Esophagus muscularis mucosa (tissue), 4 donors: ENCODE data around the gene CAPN8. TPM values are rescaled to one million over a fixed set of nuclear protein-coding genes. Genes with fewer than 3 reads are reported as not detected.

Source experiments
- DNase-seq: peaks from one replicate; pipeline ENCODE4 v3.0.0-alpha.2; 2017; ENCODE audit errors: extremely low spot score
- H3K27ac ChIP-seq, 4 donors: fragments of 200-600 bp; sonication (generic); replicated peaks in 1 of 4; 1 replicate in 3 of 4; 2 replicates in 1 of 4; pipeline ENCODE4 v1.5.1; 2016 to 2019; ENCODE audit warnings: mild to moderate bottlenecking in 1 of 4
- H3K27me3 ChIP-seq, 4 donors: fragments of 200-600 bp; sonication (generic); one replicate each; pipeline versions ENCODE4 v1.5.1 to v1.6.0; 2016 to 2019
- H3K36me3 ChIP-seq, 4 donors: fragments of 200-600 bp; sonication (generic); one replicate each; pipeline ENCODE4 v1.5.1; 2016 to 2019
- H3K4me1 ChIP-seq, 4 donors: fragments of 200-600 bp; sonication (generic); one replicate each; pipeline ENCODE4 v1.5.1; 2016 to 2019
- H3K4me3 ChIP-seq, 4 donors: fragments of 200-600 bp; sonication (generic); 1 replicate in 2 of 4; 2 replicates in 2 of 4; pipeline ENCODE4 v1.5.1; 2016 to 2019; ENCODE audit warnings: mild to moderate bottlenecking in 4 of 4, moderate library complexity in 1 of 4
- H3K9me3 ChIP-seq, 4 donors: fragments of 200-600 bp; sonication (generic); 1 replicate in 3 of 4; 2 replicates in 1 of 4; pipeline ENCODE4 v1.5.1; 2016 to 2019
- CTCF ChIP-seq, 3 experiments: fragments of 200-600 bp in 2 of 3; fragments of 450-650 bp in 1 of 3; sonication (generic) in 2 of 3; IDR thresholded peaks; one replicate each; pipeline ENCODE4 v1.5.1; 2017 to 2019; ENCODE audit warnings: antibody characterized with exemption in 3 of 3, mild to moderate bottlenecking in 2 of 3, moderate library complexity in 1 of 3
- EP300 ChIP-seq: sonication (generic); formaldehyde crosslinking; IDR thresholded peaks from one replicate; pipeline ENCODE4 v1.6.1; 2017; ENCODE audit warnings: antibody characterized with exemption
- POLR2A ChIP-seq: fragments of 450-650 bp; IDR thresholded peaks from one replicate; pipeline ENCODE4 v1.6.1; 2017; ENCODE audit warnings: antibody characterized with exemption, moderate library complexity, mild to moderate bottlenecking, low read depth
- POLR2AphosphoS5 ChIP-seq, 2 donors: sonication (generic); formaldehyde crosslinking; IDR thresholded peaks; one replicate each; pipeline ENCODE4 v1.6.1; 2017; ENCODE audit warnings: antibody characterized with exemption in 2 of 2
- WGBS: methylation state at CpG from one replicate; pipeline ENCODE4 v1.1.5; 2018; 5-methylcytosine and 5-hydroxymethylcytosine counted together
- intact Hi-C: fragments of 100-400 bp; cut with DNase I; formaldehyde crosslinking; loops from one replicate; pipeline ENCODE4 v1.15.1; 2023
- total RNA-seq, 4 donors: library from RNA; depleted of rRNA; stranded (reverse); fragments of >200 nt; gene quantifications; one replicate each; pipeline versions ENCODE4 v1.1.0 to v1.2.1, GENCODE V29; 2016

CAPN8 gene
- total RNA-seq, 4 donors from 2014 or later = 1.0 TPM; not detected in 3

GRCh38 chr1:223639331-223639749 is 26.2 kb downstream of the CAPN8 start:
- TF ChIP-seq POLR2AphosphoS5 (IDR thresholded peaks at IDR 0.05) = no peak
- TF ChIP-seq CTCF (IDR thresholded peaks at IDR 0.05) = no peak
- no peak for TF ChIP-seq EP300
- no peak for TF ChIP-seq POLR2A
- DNase-seq = no peak
- Histone ChIP-seq H3K9me3 (peaks cover 0 to 2% (median 0%) of the 10 kb centered on the region in 4 donors), H3K27me3 (peaks cover 0 to 24% (median 0%) of the 10 kb centered on the region in 4 donors), H3K4me1 (no peaks in the 10 kb centered on the region), H3K4me3 (no peak overlapping the region), H3K36me3 (no peaks in the 10 kb centered on the region), H3K27ac (no peak overlapping the region)
- intact Hi-C loops = no loop called here
- WGBS = 64% methylated on average over 2 of the region's 2 CpGs

- peaks cover 0 to 4% (median 0%) of the 10 kb centered on the region in 4 donors for H3K9me3 ChIP-seq
- DNase-seq = no peak
- no peak overlapping the region for H3K27ac ChIP-seq
- TF ChIP-seq CTCF (IDR thresholded peaks at IDR 0.05) (no peak), EP300 (no peak), POLR2A (no peak), POLR2AphosphoS5 (IDR thresholded peaks at IDR 0.05) (no peak)
- intact Hi-C loops = no loop called here
- 79% methylated on average over 4 of the region's 4 CpGs for WGBS
- no peaks in the 10 kb centered on the region for H3K36me3 ChIP-seq
- no peaks in the 10 kb centered on the region for H3K4me1 ChIP-seq
- peaks cover 0 to 33% (median 0%) of the 10 kb centered on the region in 4 donors for H3K27me3 ChIP-seq
- H3K4me3 ChIP-seq = no peak overlapping the region
Measured at GRCh38 chr1:223635236-223635635, 30.3 kb downstream of the CAPN8 start.

- Histone ChIP-seq H3K4me3 (no peak overlapping the region), H3K9me3 (peaks cover 0 to 4% (median 0%) of the 10 kb centered on the region in 4 donors), H3K27me3 (peaks cover 0 to 33% (median 0%) of the 10 kb centered on the region in 4 donors), H3K27ac (no peak overlapping the region), H3K36me3 (no peaks in the 10 kb centered on the region), H3K4me1 (no peaks in the 10 kb centered on the region)
- intact Hi-C loops = no loop called here
- TF ChIP-seq CTCF (IDR thresholded peaks at IDR 0.05) = no peak
- no peak for TF ChIP-seq POLR2AphosphoS5 (IDR thresholded peaks at IDR 0.05)
- no peak for TF ChIP-seq POLR2A
- TF ChIP-seq EP300 = no peak
- DNase-seq = no peak
- WGBS = 72% methylated on average over 4 of the region's 4 CpGs
Measured at GRCh38 chr1:223634423-223634822, 31.1 kb downstream of the CAPN8 start.

- Histone ChIP-seq H3K9me3 (peaks cover 0 to 4% (median 0%) of the 10 kb centered on the region in 4 donors), H3K27me3 (peaks cover 0 to 16% (median 0%) of the 10 kb centered on the region in 4 donors), H3K27ac (no peak overlapping the region), H3K4me3 (no peak overlapping the region), H3K4me1 (no peaks in the 10 kb centered on the region), H3K36me3 (no peaks in the 10 kb centered on the region)
- WGBS = 35% methylated on average over 4 of the region's 6 CpGs
- intact Hi-C loops = no loop called here
- no peak for DNase-seq
- TF ChIP-seq POLR2AphosphoS5 (IDR thresholded peaks at IDR 0.05) (no peak), EP300 (no peak), CTCF (IDR thresholded peaks at IDR 0.05) (no peak), POLR2A (no peak)
Measured at GRCh38 chr1:223631956-223632355, 33.5 kb downstream of the CAPN8 start.

GRCh38 chr1:223631473-223631872 is 34.0 kb downstream of the CAPN8 start:
- Histone ChIP-seq H3K4me1 (no peaks in the 10 kb centered on the region), H3K4me3 (no peak overlapping the region), H3K27ac (no peak overlapping the region), H3K36me3 (no peaks in the 10 kb centered on the region), H3K9me3 (peaks cover 0 to 4% (median 0%) of the 10 kb centered on the region in 4 donors), H3K27me3 (peaks cover 0 to 14% (median 0%) of the 10 kb centered on the region in 4 donors)
- TF ChIP-seq POLR2A = no peak
- TF ChIP-seq EP300 = no peak
- no peak for TF ChIP-seq CTCF (IDR thresholded peaks at IDR 0.05)
- TF ChIP-seq POLR2AphosphoS5 (IDR thresholded peaks at IDR 0.05) = no peak
- WGBS = 22% methylated on average over 2 of the region's 2 CpGs
- DNase-seq = no peak
- intact Hi-C loops = no loop called here
